ENCODE measurements around the gene BRME1. TPM values are rescaled to one million over a fixed set of nuclear protein-coding genes. Genes with fewer than 3 reads are reported as not detected.

BRME1 gene
- total and polyA plus RNA-seq, 2 of the 13 experiments (the other 11 are each of a cell fraction or from before 2014, with no cell fraction given): 0.74 to 1.5 TPM

GRCh38 chr19:13846557-13847406 is 59.1 kb downstream of the BRME1 start (continued):
- TF ChIP-seq IKZF5 (CRISPR knock-in tag; IDR thresholded peaks at IDR 0.05) (peak; percentile 50; the same call in 1 of the 2 replicates), HCFC1 (IDR thresholded peaks at IDR 0.05; ENCODE audit: low read depth, low read length) (peak; percentile 28; the same call in 1 of the 2 replicates), ZC3H13 (CRISPR knock-in tag; IDR thresholded peaks at IDR 0.05) (no peak), HIVEP1 (CRISPR knock-in tag; IDR thresholded peaks at IDR 0.05) (peak; percentile 92), NFE2L1 (CRISPR knock-in tag; IDR thresholded peaks at IDR 0.05; ENCODE audit: borderline replicate concordance) (no peak), CENPX (CRISPR knock-in tag; IDR thresholded peaks at IDR 0.05) (no peak), DMAP1 (CRISPR knock-in tag; IDR thresholded peaks at IDR 0.05) (peak; percentile 67; the same call in 1 of the 2 replicates), ZFP1 (CRISPR knock-in tag; IDR thresholded peaks at IDR 0.05) (0 out of 2 replicates have a peak, but pooled peaks have one; percentile 22), ZNF138 (CRISPR knock-in tag; IDR thresholded peaks at IDR 0.05; ENCODE audit: low read depth) (peak; percentile 50; the same call in 1 of the 2 replicates), HIC2 (CRISPR knock-in tag; IDR thresholded peaks at IDR 0.05; ENCODE audit: low read depth) (peak; percentile 88; the same call in 1 of the 2 replicates), KMT2A (CRISPR knock-in tag; IDR thresholded peaks at IDR 0.05) (no peak), GABPA (IDR thresholded peaks at IDR 0.05; ENCODE audit: low read depth, low read length) (no peak), GABPA (CRISPR knock-in tag; IDR thresholded peaks at IDR 0.05; ENCODE audit: low read depth) (peak; percentile 44; the same call in 1 of the 2 replicates), RBM22 (optimal IDR thresholded peaks at IDR 0.05; ENCODE audit: low read length) (peak; percentile 70), ZNF607 (CRISPR knock-in tag; IDR thresholded peaks at IDR 0.05; ENCODE audit: borderline replicate concordance) (no peak; the same call in 1 of the 2 replicates), ZBED4 (CRISPR knock-in tag; IDR thresholded peaks at IDR 0.05; ENCODE audit: borderline replicate concordance) (peak; percentile 16; the same call in 1 of the 2 replicates), ZMYM2 (CRISPR knock-in tag; IDR thresholded peaks at IDR 0.05) (no peak), GABPB1 (CRISPR knock-in tag; IDR thresholded peaks at IDR 0.05) (peak; percentile 71; the same call in 1 of the 2 replicates), ZNF83 (CRISPR knock-in tag; IDR thresholded peaks at IDR 0.05; ENCODE audit: borderline replicate concordance) (no peak), ZNF441 (CRISPR knock-in tag; IDR thresholded peaks at IDR 0.05; ENCODE audit: borderline replicate concordance) (no peak; the same call in 1 of the 2 replicates), CBX2 (IDR thresholded peaks at IDR 0.05; ENCODE audit: low read depth, low read length) (no peak), CBX2 (CRISPR knock-in tag; IDR thresholded peaks at IDR 0.05; ENCODE audit: low read depth) (no peak), JUND (CRISPR knock-in tag; IDR thresholded peaks at IDR 0.05) (peak; percentile 81; the same call in 1 of the 2 replicates), ZNF343 (CRISPR knock-in tag; IDR thresholded peaks at IDR 0.05) (no peak)
